ENCODE data around the gene DSCAML1.

Gene DSCAML1

GRCh38 chr11:117654281-117655255 is 142.4 kb downstream of the DSCAML1 start:
- no peak for DNase-seq

- DNase-seq = no peak
Measured at GRCh38 chr11:117652521-117652920, 144.5 kb downstream of the DSCAML1 start.

DNA sequence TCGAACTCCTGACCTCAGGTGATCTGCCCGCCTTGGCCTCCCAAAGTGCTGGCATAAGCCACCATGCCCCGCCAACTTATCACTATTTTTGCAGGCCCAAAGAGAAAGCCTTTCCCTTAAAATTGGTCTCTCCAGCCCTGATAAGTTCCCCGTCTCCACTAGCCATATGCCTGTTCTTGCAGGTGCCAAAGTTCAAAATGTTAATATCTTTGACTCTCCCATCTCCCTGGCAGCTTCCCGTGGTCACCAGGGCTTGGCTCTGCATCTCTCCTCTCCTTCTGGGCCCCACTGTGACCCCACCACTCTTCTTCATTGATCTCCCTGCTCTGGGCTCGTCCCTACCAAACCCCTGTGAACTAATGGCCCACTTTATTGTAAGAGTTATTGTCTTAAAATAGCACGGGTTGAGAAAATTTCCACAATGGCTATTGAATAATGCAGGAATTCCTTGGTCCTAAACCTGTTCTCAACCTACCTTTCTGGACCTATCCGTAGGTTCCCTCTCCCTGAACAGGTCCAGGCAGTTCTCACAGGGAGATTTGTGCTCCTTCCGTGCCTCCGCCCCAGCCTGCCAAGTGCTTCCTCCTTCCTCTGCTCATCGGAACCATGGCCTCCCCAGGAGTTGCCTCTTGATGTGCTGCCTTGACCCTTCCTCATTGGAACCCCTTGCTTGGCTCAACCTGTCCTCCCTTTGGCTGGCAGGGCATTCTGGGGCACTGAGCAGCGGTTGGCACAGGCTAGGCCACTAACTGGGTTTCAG is 147.5 kb downstream of the DSCAML1 start:
- DNase-seq = no peak

GRCh38 chr11:117647872-117648271 is 149.1 kb downstream of the DSCAML1 start:
- no peak for DNase-seq

- no peak for DNase-seq
Measured at GRCh38 chr11:117647207-117647606, 149.8 kb downstream of the DSCAML1 start.

DNA sequence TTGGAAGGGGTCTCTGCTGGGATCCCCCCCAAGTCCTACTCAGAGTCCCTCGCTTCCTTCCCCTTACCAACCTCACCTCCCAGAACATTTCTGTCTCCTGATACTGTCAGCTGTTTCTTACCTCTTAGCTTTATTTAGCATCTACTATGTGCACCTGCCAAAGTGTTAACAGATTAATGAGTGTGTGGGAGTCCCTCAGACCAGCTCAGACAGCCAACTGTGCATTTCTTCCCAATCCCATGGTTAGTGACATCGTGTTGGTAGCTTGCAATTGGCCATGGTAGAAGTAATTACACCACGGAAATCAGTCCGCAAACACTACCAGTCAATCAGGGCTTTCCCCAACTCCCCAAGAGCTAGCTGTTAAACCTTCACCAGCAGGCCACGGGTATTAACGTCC is 150.6 kb downstream of the DSCAML1 start:
- DNase-seq = no peak

- DNase-seq = no peak
Measured at GRCh38 chr11:117644403-117645155, 152.4 kb downstream of the DSCAML1 start.

DNA sequence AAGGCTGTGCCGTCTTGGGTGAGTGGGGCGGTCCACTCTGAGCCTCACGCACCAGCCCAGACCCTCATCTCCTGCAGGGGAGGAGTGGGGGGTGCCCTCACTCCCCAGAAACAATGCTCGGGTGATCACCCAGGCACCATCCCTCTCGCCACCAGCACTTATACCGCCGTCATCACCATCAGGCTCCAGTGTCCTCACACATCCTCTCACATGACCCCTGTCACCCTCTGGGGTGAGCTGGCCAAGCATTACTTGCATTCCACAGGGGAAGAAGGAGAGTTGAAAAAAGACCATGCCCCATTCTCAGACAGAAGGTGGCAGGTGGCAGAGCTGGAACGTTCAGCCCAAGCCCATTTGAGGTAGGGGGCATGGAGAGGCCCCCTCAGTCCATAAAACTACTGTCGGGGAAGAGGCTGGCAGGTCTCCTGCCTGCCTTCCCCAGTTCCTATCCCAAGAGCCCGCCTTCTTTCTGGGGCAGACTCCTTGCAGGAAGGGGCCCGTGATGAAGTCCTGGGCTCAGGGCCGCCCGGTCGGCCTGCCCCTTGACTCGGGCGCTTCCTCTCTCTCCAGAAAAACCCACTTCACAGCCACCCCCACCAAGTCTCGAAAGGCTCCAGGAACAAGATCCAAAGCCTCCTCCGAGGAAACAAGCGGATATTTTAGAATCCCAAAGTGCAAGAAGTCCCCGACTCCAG is 153.3 kb downstream of the DSCAML1 start:
- no peak for DNase-seq

- no peak for DNase-seq
Measured at GRCh38 chr11:117642835-117643234, 154.2 kb downstream of the DSCAML1 start.

- no peak for DNase-seq
Measured at GRCh38 chr11:117642396-117642795, 154.6 kb downstream of the DSCAML1 start.

- DNase-seq = no peak
Measured at GRCh38 chr11:117641008-117641915, 155.8 kb downstream of the DSCAML1 start.

- DNase-seq = no peak
Measured at GRCh38 chr11:117640041-117640440, 157.0 kb downstream of the DSCAML1 start.

DNA sequence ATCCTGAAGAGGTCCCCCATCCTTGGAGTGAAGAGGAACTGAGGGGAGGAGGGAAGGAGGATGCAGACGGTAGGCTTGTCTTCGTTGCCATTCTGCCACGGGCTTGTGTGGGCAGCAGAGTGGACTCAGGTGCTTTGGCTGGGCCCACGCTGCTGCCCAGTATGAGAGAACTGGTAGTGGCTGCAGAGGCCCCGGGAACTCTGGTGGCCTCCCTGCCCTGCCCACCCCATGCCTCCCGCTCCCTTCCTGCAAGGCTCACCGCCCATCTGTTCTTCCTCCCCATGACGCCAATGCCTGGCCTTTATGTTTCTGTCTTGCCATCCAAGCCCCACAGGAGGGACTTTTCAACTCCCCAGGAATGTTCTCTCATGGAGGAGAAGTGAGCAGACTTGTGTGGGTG is 157.4 kb downstream of the DSCAML1 start:
- no peak for DNase-seq

DNA sequence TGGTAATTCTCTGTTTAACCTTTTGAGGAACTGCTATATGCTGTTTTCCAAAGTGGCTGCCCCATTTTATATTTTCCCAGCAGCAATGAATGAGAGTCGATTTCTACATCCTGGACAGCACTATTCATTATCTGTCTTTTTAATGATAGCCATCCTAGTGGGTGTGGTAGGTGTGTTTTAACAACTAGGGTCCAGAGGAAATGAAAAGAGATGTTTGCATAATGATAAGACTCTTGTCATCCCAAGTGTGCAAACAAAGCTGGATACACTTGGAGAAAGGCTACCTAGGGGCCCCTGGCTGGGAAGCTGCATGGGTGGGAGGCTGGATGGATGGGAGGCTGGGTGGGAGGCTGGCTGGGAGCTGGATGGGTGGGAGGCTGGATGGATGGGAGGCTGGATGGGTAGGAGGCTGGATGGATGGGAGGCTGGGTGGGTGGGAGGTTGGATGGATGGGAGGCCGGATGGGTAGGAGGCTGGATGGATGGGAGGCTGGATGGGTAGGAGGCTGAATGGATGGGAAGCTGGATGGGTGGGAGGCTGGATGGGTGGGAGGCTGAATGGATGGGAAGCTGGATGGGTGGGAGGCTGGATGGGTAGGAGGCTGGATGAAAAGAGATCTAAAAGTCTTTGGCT is 158.0 kb downstream of the DSCAML1 start:
- DNase-seq = no peak

DNA sequence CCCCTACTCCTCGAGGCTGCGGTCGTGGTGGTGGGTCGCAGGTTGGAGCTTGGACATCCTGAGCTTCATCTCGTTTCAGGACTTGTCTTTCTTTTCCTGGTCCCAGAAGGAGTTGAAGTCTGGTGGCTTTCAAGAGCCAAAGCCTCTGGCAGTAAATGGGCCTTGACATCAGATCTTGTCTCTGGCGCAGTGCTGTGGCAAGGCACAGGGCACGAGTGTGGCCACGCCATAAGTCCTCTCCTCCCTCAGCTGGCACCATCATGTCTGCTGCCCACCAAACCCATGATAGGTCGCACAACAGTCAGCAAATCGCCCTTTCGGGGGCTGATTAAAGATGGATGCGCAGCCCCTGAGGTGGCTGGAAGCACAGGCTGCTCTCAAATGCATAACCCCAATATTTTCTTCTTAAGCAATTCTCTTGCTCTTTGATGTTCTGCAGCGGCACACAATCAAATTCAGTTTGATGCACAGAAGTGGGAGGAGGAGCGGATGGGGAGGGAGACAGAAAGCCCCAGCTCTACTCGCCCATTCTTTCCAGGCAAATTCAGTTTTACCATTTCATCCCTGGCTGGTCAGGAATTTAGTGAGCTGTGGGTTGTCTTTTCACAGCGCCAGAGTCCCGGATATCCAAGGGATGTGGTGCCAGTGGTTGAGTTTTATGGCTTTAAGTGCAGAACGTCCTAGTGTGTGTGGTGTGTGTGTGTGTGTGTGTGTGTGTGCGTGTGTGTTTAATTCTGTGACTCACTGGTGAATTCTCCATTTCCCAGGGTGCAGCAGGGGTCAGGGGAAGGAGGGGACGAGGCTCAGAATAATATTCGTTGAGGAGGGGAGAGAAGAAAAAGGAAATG is 162.0 kb downstream of the DSCAML1 start:
- no peak for DNase-seq

DNA sequence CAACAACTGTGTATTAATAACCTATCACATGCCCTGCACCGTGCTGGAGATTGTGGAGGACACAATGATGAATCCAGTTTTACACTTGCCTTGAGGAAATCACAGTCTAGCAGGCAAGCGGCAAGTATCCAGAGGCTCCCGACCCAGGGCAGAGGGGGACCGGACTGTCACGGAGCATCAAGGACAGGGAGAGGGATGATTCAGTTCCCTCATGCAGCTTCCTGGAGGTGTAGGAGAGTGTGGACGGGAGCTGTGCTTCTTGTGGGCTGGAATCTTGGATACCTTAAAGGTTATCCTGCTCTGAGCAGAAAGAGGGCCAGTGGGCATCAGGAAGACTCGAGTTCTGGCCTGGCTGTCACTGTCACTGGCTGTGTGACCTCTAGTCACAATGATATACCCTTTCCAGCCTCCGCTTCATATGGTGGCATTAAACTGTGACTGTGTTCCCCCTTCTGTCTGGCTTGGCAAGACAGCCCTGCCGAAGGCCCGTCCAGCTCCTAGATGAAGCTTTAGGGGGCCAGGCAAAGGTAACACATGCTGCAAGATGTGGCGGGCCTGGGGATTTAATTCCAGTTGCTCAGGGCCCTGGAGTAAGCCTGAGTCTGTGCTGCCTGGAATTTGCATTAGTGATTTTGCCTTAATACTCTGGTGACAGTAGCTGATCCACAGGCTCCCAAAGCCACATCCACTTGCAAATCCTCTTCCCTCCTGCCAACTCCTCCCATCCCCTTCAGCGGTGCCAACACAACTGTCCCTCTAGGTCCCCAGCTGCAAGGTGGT is 162.8 kb downstream of the DSCAML1 start:
- no peak for DNase-seq

DNA sequence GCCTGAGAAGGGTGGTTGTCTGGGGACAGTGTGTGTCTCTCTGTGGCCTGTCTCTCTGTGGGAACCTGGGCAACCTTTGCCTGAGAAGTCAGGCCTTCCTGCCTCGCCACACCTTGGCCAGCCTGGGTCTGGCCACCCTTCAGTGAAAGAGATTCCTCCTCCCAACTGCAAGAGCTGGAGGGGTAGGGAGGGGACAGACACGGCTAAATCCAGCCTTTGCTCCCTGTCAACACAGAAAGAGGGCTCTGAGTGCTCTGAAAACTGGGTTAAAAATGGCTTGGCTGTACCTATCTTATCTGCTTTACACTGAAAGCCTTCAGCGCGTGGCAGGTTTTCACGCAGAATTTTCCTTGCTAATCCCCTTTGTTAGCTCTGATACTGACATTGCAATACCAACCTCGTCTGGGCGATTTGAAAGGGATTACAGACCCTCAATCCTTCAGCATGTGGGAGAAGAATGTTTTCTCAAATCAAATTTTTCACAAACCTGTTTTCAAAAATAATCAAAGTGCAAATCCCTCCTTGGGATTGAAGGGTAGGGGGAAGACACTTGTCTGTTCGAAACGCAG is 163.7 kb downstream of the DSCAML1 start:
- no peak for DNase-seq

DNA sequence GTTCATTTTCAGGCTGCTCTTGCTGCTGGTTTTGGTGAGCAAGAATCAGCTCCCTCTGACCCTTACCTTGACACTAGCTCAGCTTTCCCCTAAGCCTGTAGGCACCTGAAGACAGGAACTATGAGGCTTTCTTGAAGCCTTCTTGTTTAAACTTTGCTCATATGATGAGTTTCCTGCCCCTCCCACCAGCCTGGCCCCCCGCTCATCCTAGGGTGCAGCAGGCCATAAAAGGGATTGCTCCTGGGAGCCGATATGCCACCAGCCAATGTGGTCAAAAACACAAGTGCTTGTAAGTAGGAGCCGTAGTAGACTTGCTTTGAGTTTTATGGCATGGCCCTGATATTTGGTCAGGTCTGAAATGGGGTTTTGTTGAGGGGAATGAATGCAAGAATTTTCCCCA is 164.7 kb downstream of the DSCAML1 start:
- no peak for DNase-seq

Data from NK-92 treated with Interleukin-12 subunit alpha and Interleukin-12 subunit beta, amount 100 ng/mL, for 24 hours (cell line).